Naive thymus-derived CD4-positive, alpha-beta T cell (primary cell): Measurements from ENCODE around the gene RAD51B. TPM values are rescaled to one million over a fixed set of nuclear protein-coding genes. Genes with fewer than 3 reads are reported as not detected.

ENCODE experiments used
- ATAC-seq: fragments of 150-1000 bp; cut with Tn5 transposase; 2 replicates; pipeline ENCODE4 v1.10.0; 2021; ENCODE audit warnings: mild to moderate bottlenecking, moderate library complexity
- CTCF ChIA-PET: fragments of 350-600 bp; sonication (Branson Sonifier 250); formaldehyde crosslinking; loops from one replicate; lab custom pipeline; 2021; ENCODE audit warnings: antibody characterized with exemption; lab: Charles Lee
- POLR2A ChIA-PET: fragments of 350-600 bp; sonication (Branson Sonifier 250); formaldehyde crosslinking; loops from one replicate; lab custom pipeline; 2021; ENCODE audit warnings: antibody characterized with exemption, inconsistent platforms; lab: Charles Lee
- DNase-seq, 9 donors: peaks; one replicate each; pipeline versions ENCODE4 v3.0.0 to v3.0.0-alpha.2; 2020 to 2022; ENCODE audit warnings: mixed read lengths in 1 of 9
- H3K27ac ChIP-seq: one replicate; pipeline ENCODE4 v1.7.0; 2013; ENCODE audit warnings: mild to moderate bottlenecking, low read depth, low read length, moderate library complexity
- H3K27me3 ChIP-seq, 2 donors: one replicate each; pipeline ENCODE4 v1.7.0; 2013; ENCODE audit warnings: low read length in 2 of 2, mild to moderate bottlenecking in 2 of 2, moderate library complexity in 2 of 2; ENCODE audit not compliant: control insufficient read depth in 2 of 2, insufficient read depth in 2 of 2
- H3K36me3 ChIP-seq, 3 experiments: 1 replicate in 2 of 3; 2 replicates in 1 of 3; pipeline ENCODE4 v1.7.0; 2013; ENCODE audit warnings: low read length in 3 of 3, mild to moderate bottlenecking in 3 of 3, moderate library complexity in 1 of 3; ENCODE audit not compliant: insufficient read depth in 3 of 3, control insufficient read depth in 2 of 3
- H3K4me1 ChIP-seq, 2 donors: one replicate each; pipeline ENCODE4 v1.7.0; 2013; ENCODE audit warnings: low read length in 2 of 2, mild to moderate bottlenecking in 2 of 2, moderate library complexity in 1 of 2; ENCODE audit not compliant: control insufficient read depth in 2 of 2, insufficient read depth in 2 of 2
- H3K4me3 ChIP-seq: 2 replicates; pipeline ENCODE4 v1.7.0; 2013; ENCODE audit warnings: mild to moderate bottlenecking, low read length
- H3K9me3 ChIP-seq, 3 experiments: 1 replicate in 2 of 3; 2 replicates in 1 of 3; pipeline ENCODE4 v1.7.0; 2013; ENCODE audit warnings: low read length in 3 of 3; ENCODE audit not compliant: control insufficient read depth in 2 of 3
- H3K27ac Mint-ChIP-seq, 9 donors: one replicate each; pipeline ENCODE4 v1.8.0; 2020 to 2022; ENCODE audit warnings: mixed read lengths in 9 of 9, mild to moderate bottlenecking in 8 of 9, moderate library complexity in 5 of 9, inconsistent platforms in 2 of 9
- H3K27me3 Mint-ChIP-seq, 5 donors: one replicate each; pipeline ENCODE4 v1.8.0; 2021 to 2022; ENCODE audit warnings: mixed read lengths in 5 of 5, mild to moderate bottlenecking in 1 of 5
- H3K36me3 Mint-ChIP-seq, 5 donors: one replicate each; pipeline ENCODE4 v1.8.0; 2020 to 2022; ENCODE audit warnings: mixed read lengths in 5 of 5, mild to moderate bottlenecking in 3 of 5, inconsistent platforms in 1 of 5
- H3K4me1 Mint-ChIP-seq, 7 donors: one replicate each; pipeline ENCODE4 v1.8.0; 2020 to 2022; ENCODE audit warnings: mixed read lengths in 7 of 7, mild to moderate bottlenecking in 3 of 7, inconsistent platforms in 1 of 7
- H3K4me3 Mint-ChIP-seq, 10 donors: one replicate each; pipeline ENCODE4 v1.8.0; 2020 to 2022; ENCODE audit warnings: mild to moderate bottlenecking in 10 of 10, mixed read lengths in 10 of 10, moderate library complexity in 6 of 10, inconsistent platforms in 2 of 10
- H3K9me3 Mint-ChIP-seq, 11 donors: one replicate each; pipeline ENCODE4 v1.8.0; 2020 to 2022; ENCODE audit warnings: mixed read lengths in 11 of 11, mild to moderate bottlenecking in 4 of 11, inconsistent platforms in 1 of 11, moderate library complexity in 1 of 11
- intact Hi-C, 2 donors: fragments of 100-400 bp; cut with micrococcal nuclease; formaldehyde crosslinking; loops; one replicate each; pipeline ENCODE4 v1.15.1; 2023
- polyA plus RNA-seq, 2 donors: library from polyadenylated mRNA; unstranded; fragments of 300-500 nt; fragmentation: Illumina TruSeq; gene quantifications; one replicate each; pipeline ENCODE4 v1.2.3, GENCODE V29; 2021
- total RNA-seq, 6 experiments: library from RNA in 5 of 6; stranded (reverse) in 5 of 6; gene quantifications; 1 replicate in 5 of 6; 2 replicates in 1 of 6; pipeline ENCODE4 v1.2.3 and lab custom pipeline; 2021 to 2026

Gene RAD51B
- total and polyA plus RNA-seq, 7 experiments from 2014 or later, result 15.0 to 42.2 (median 28.8) TPM

- DNase-seq (no peak), ATAC-seq (no peak)
- Mint-ChIP-seq H3K9me3 (peaks cover 0 to 7% (median 0%) of the 10 kb centered on the region in 11 donors), H3K4me3 (peak overlapping the region in 1 of 10 donors; percentile 1), H3K36me3 (peaks cover 0 to 6% (median 0%) of the 10 kb centered on the region in 5 donors), H3K4me1 (peaks cover 22 to 53% (median 27%) of the 10 kb centered on the region in 7 donors), H3K27me3 (no peaks in the 10 kb centered on the region), H3K27ac (peak overlapping the region in 1 of 9 donors; percentile 1)
- CTCF ChIA-PET, result interaction anchor here (0.7 kb wide), 1 partner anchor 9 kb away, joined by 3 read pairs; no protein-coding TSS in a partner anchor
- intact Hi-C loops, result no loop called here
- Histone ChIP-seq H3K27ac (no peak overlapping the region), H3K4me1 (peaks cover 0 to 24% of the 10 kb centered on the region in 2 donors), H3K4me3 (no peak overlapping the region), H3K36me3 (no peaks in the 10 kb centered on the region), H3K27me3 (no peaks in the 10 kb centered on the region), H3K9me3 (no peaks in the 10 kb centered on the region)
- POLR2A ChIA-PET, result interaction anchor here (1.6 kb wide), 1 partner anchor 12 kb away, joined by 4 read pairs; no protein-coding TSS in a partner anchor
These were observed 846.7 kb downstream of the RAD51B start for GRCh38 chr14:68666236-68666635.

- POLR2A ChIA-PET, result interaction anchor here (1.6 kb wide), 1 partner anchor 11 kb away, joined by 4 read pairs; no protein-coding TSS in a partner anchor
- H3K4me1 ChIP-seq, result peaks cover 0 to 24% of the 10 kb centered on the region in 2 donors
- H3K9me3 Mint-ChIP-seq, result peaks cover 0 to 7% (median 0%) of the 10 kb centered on the region in 11 donors
- no peaks in the 10 kb centered on the region for H3K27me3 ChIP-seq
- no peaks in the 10 kb centered on the region for H3K36me3 ChIP-seq
- DNase-seq (no peak), ATAC-seq (no peak)
- H3K4me3 Mint-ChIP-seq, result no peak overlapping the region
- intact Hi-C loops, result no loop called here
- no peaks in the 10 kb centered on the region for H3K9me3 ChIP-seq
- H3K4me3 ChIP-seq, result no peak overlapping the region
- peaks cover 24 to 50% (median 27%) of the 10 kb centered on the region in 7 donors for H3K4me1 Mint-ChIP-seq
- H3K27me3 Mint-ChIP-seq, result no peaks in the 10 kb centered on the region
- H3K36me3 Mint-ChIP-seq, result peaks cover 0 to 6% (median 0%) of the 10 kb centered on the region in 5 donors
- CTCF ChIA-PET, result no interaction called here
- no peak overlapping the region for H3K27ac ChIP-seq
- H3K27ac Mint-ChIP-seq, result peak overlapping the region in 1 of 9 donors; percentile 54
These were observed 847.3 kb downstream of the RAD51B start for GRCh38 chr14:68666899-68667298.

GRCh38 chr14:68667313-68667791 lies 847.8 kb downstream of the RAD51B start:
- H3K27ac ChIP-seq, result no peak overlapping the region
- ATAC-seq, result no peak
- Mint-ChIP-seq H3K4me3 (no peak overlapping the region), H3K36me3 (peaks cover 0 to 6% (median 0%) of the 10 kb centered on the region in 5 donors), H3K9me3 (peaks cover 0 to 7% (median 0%) of the 10 kb centered on the region in 11 donors), H3K4me1 (peaks cover 24 to 45% (median 27%) of the 10 kb centered on the region in 7 donors), H3K27me3 (no peaks in the 10 kb centered on the region), H3K27ac (peak overlapping the region in 1 of 9 donors; percentile 54)
- H3K9me3 ChIP-seq, result no peaks in the 10 kb centered on the region
- no peaks in the 10 kb centered on the region for H3K27me3 ChIP-seq
- ChIA-PET POLR2A (interaction anchor here (1.6 kb wide), 1 partner anchor 11 kb away, joined by 4 read pairs; no protein-coding TSS in a partner anchor), CTCF (no interaction called here)
- no peak for DNase-seq
- no peaks in the 10 kb centered on the region for H3K36me3 ChIP-seq
- intact Hi-C loops, result no loop called here
- no peak overlapping the region for H3K4me3 ChIP-seq
- H3K4me1 ChIP-seq, result peaks cover 0 to 24% of the 10 kb centered on the region in 2 donors

- H3K4me1 Mint-ChIP-seq, result peaks cover 23 to 42% (median 27%) of the 10 kb centered on the region in 7 donors
- H3K27ac ChIP-seq, result no peak overlapping the region
- peaks cover 0 to 6% (median 0%) of the 10 kb centered on the region in 5 donors for H3K36me3 Mint-ChIP-seq
- ChIA-PET CTCF (no interaction called here), POLR2A (interaction anchor here (1.6 kb wide), 1 partner anchor 10 kb away, joined by 4 read pairs; no protein-coding TSS in a partner anchor)
- H3K27me3 ChIP-seq, result no peaks in the 10 kb centered on the region
- H3K4me1 ChIP-seq, result peaks cover 0 to 21% of the 10 kb centered on the region in 2 donors
- no peak overlapping the region for H3K4me3 ChIP-seq
- H3K9me3 ChIP-seq, result no peaks in the 10 kb centered on the region
- H3K36me3 ChIP-seq, result no peaks in the 10 kb centered on the region
- peaks cover 0 to 7% (median 0%) of the 10 kb centered on the region in 11 donors for H3K9me3 Mint-ChIP-seq
- H3K27me3 Mint-ChIP-seq, result no peaks in the 10 kb centered on the region
- ATAC-seq (no peak), DNase-seq (no peak)
- intact Hi-C loops, result no loop called here
- H3K27ac Mint-ChIP-seq, result no peak overlapping the region
- H3K4me3 Mint-ChIP-seq, result no peak overlapping the region
These were observed 848.4 kb downstream of the RAD51B start for GRCh38 chr14:68668028-68668427.

GRCh38 chr14:68668531-68668930 lies 849.0 kb downstream of the RAD51B start:
- intact Hi-C loops, result no loop called here
- no peak overlapping the region for H3K4me3 Mint-ChIP-seq
- ATAC-seq (no peak), DNase-seq (no peak)
- H3K9me3 Mint-ChIP-seq, result peaks cover 0 to 11% (median 0%) of the 10 kb centered on the region in 11 donors
- Histone ChIP-seq H3K36me3 (no peaks in the 10 kb centered on the region), H3K9me3 (no peaks in the 10 kb centered on the region), H3K4me1 (peaks cover 0 to 19% of the 10 kb centered on the region in 2 donors), H3K27ac (no peak overlapping the region), H3K27me3 (no peaks in the 10 kb centered on the region), H3K4me3 (no peak overlapping the region)
- POLR2A ChIA-PET, result no interaction called here
- H3K4me1 Mint-ChIP-seq, result peaks cover 19 to 38% (median 24%) of the 10 kb centered on the region in 7 donors
- no peaks in the 10 kb centered on the region for H3K27me3 Mint-ChIP-seq
- peaks cover 0 to 3% (median 0%) of the 10 kb centered on the region in 5 donors for H3K36me3 Mint-ChIP-seq
- H3K27ac Mint-ChIP-seq, result no peak overlapping the region
- CTCF ChIA-PET, result no interaction called here

GRCh38 chr14:68669111-68669511 lies 849.5 kb downstream of the RAD51B start:
- peaks cover 17 to 34% (median 18%) of the 10 kb centered on the region in 7 donors for H3K4me1 Mint-ChIP-seq
- Histone ChIP-seq H3K27ac (no peak overlapping the region), H3K4me3 (no peak overlapping the region), H3K9me3 (no peaks in the 10 kb centered on the region), H3K36me3 (no peaks in the 10 kb centered on the region), H3K4me1 (peaks cover 0 to 13% of the 10 kb centered on the region in 2 donors), H3K27me3 (no peaks in the 10 kb centered on the region)
- H3K27ac Mint-ChIP-seq, result no peak overlapping the region
- H3K36me3 Mint-ChIP-seq, result peaks cover 0 to 3% (median 0%) of the 10 kb centered on the region in 5 donors
- no peak overlapping the region for H3K4me3 Mint-ChIP-seq
- ATAC-seq (no peak), DNase-seq (no peak)
- H3K27me3 Mint-ChIP-seq, result no peaks in the 10 kb centered on the region
- CTCF ChIA-PET, result no interaction called here
- H3K9me3 Mint-ChIP-seq, result peaks cover 0 to 15% (median 0%) of the 10 kb centered on the region in 11 donors
- POLR2A ChIA-PET, result no interaction called here
- intact Hi-C loops, result no loop called here
